Measurements from ENCODE around the gene UGT1A8. TPM values are rescaled to one million over a fixed set of nuclear protein-coding genes. Genes with fewer than 3 reads are reported as not detected.

The UGT1A8 gene
- total RNA-seq, 1 donor from 2014 or later = 0.17 TPM

GRCh38 chr2:233815861-233816260 lies 198.4 kb downstream of the UGT1A8 start:
- H3K4me3 Mint-ChIP-seq = no peak overlapping the region
- H3K9me3 Mint-ChIP-seq = no peaks in the 10 kb centered on the region
- peaks cover 11% of the 10 kb centered on the region for H3K4me1 Mint-ChIP-seq (ENCODE audit: unreplicated experiment)
- peaks cover 6% of the 10 kb centered on the region for H3K27me3 Mint-ChIP-seq
- TF ChIP-seq, protein P1, sequence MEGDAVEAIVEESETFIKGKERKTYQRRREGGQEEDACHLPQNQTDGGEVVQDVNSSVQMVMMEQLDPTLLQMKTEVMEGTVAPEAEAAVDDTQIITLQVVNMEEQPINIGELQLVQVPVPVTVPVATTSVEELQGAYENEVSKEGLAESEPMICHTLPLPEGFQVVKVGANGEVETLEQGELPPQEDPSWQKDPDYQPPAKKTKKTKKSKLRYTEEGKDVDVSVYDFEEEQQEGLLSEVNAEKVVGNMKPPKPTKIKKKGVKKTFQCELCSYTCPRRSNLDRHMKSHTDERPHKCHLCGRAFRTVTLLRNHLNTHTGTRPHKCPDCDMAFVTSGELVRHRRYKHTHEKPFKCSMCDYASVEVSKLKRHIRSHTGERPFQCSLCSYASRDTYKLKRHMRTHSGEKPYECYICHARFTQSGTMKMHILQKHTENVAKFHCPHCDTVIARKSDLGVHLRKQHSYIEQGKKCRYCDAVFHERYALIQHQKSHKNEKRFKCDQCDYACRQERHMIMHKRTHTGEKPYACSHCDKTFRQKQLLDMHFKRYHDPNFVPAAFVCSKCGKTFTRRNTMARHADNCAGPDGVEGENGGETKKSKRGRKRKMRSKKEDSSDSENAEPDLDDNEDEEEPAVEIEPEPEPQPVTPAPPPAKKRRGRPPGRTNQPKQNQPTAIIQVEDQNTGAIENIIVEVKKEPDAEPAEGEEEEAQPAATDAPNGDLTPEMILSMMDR (conservative IDR thresholded peaks at IDR 0.05) = no peak
- no peaks in the 10 kb centered on the region for H3K36me3 Mint-ChIP-seq
- no peak overlapping the region for H3K27ac Mint-ChIP-seq
- no peak for DNase-seq (ENCODE audit: extremely low spot score, unreplicated experiment)

DNA sequence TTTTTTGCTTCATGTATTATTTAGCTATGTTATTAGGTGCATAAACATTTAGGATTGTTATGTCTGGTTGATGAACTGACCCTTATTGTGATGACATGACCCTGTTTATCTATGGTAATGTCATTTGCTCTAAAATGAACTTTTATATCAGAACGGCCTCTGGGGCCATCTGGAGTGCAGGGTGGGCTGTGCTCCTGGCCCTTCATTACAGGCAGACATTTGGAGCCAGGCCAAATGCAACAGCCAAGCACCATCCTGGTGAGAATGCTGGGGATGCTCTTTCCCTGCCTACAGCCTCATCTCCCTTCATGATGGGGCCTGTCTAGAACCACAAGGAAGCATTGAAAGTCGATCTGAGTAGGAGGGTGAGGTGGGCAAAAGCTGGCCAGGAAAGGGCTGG lies 198.9 kb downstream of the UGT1A8 start:
- no peak overlapping the region for H3K4me3 Mint-ChIP-seq
- TF ChIP-seq, protein P1 (conservative IDR thresholded peaks at IDR 0.05) = no peak
- peaks cover 7% of the 10 kb centered on the region for H3K27me3 Mint-ChIP-seq
- H3K36me3 Mint-ChIP-seq = no peaks in the 10 kb centered on the region
- no peak for DNase-seq (ENCODE audit: extremely low spot score, unreplicated experiment)
- H3K9me3 Mint-ChIP-seq = no peaks in the 10 kb centered on the region
- peaks cover 11% of the 10 kb centered on the region for H3K4me1 Mint-ChIP-seq (ENCODE audit: unreplicated experiment)
- H3K27ac Mint-ChIP-seq = no peak overlapping the region

DNA sequence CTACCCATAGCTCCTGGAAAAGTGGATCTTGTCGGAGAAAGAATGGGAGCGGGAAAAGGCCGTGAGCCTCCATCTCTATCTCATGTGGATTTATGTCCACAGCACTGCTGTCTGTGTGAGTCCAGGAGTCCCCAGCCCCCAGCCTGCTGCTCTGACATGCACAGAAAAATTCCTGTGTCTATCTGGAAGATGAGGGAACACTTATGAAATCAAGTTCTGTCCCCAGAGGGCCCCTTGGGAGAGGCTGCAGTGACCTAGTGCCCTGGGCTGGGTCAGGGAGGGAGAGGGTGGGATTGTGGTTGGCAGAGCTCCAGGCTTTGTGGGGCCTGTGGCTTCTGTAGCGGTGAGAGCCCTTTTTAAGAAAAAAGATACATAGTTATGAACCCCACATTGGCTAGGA lies 199.3 kb downstream of the UGT1A8 start:
- Mint-ChIP-seq H3K36me3 (no peaks in the 10 kb centered on the region), H3K4me3 (no peak overlapping the region), H3K27ac (no peak overlapping the region), H3K4me1 (ENCODE audit: unreplicated experiment) (peaks cover 11% of the 10 kb centered on the region), H3K9me3 (no peaks in the 10 kb centered on the region), H3K27me3 (peaks cover 9% of the 10 kb centered on the region)
- TF ChIP-seq, protein P1 (conservative IDR thresholded peaks at IDR 0.05) = no peak
- DNase-seq (ENCODE audit: extremely low spot score, unreplicated experiment) = no peak

DNA sequence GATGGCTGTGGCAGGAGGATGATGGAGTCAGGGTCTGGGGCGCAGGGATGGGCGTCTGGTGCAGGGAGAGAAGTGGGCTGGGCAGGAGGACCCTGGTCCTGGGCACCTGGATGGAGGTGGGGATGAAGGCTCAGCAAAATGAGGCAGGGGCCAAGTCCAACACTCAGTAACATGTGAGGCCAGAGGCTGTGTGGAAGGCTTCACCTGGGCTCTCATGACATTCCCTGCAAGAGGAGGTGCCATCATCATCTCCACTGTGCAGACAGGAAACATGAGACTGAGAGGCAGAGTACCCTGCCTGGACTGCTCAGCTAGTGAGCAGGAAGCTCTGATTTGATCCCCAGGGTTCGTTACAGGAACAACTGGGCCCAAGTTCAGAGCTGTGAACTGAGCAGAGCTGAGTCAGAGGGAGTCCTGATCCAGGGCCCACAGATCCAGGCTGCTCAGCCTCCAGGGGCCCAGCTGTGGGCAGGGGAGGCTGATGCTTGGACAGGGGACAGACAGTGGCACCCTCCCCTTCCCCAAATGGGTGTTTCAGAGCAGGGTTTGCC lies 200.0 kb downstream of the UGT1A8 start:
- Mint-ChIP-seq H3K27me3 (peaks cover 9% of the 10 kb centered on the region), H3K4me1 (ENCODE audit: unreplicated experiment) (peaks cover 11% of the 10 kb centered on the region), H3K9me3 (no peaks in the 10 kb centered on the region), H3K36me3 (no peaks in the 10 kb centered on the region), H3K27ac (no peak overlapping the region), H3K4me3 (no peak overlapping the region)
- DNase-seq (ENCODE audit: extremely low spot score, unreplicated experiment) = peak; percentile 45
- TF ChIP-seq, protein P1 (conservative IDR thresholded peaks at IDR 0.05) = no peak

DNA sequence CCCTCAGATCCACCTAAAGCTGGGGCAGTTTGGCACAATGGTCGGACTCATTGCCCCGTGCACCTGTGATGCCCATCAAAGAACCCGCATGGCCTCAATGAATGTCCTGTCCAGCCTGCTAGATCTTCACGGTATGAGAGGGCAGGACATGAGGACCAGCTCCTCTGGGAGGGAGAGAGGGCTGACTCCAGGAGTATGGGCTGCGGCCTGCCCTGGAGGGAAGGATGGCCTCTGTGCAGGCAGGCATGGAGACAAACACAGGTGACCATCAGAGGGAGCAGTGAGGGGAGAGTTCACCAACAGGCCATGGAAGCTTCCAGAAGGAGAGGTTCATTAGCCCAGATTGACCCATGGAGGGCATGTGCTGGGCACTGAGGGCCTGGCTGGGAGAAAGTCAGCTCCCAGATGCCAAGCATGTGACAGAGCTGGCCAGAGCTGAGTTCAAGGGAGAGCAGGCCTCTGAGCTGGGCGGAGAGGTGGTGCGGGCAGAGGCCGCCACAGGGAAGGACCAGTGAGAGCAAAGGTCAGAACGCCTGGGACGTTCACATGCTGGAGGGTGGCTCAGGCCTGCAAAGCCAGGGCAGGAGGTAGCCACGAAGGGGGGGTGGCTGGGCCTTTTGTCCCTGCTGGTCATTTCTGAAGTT lies 200.7 kb downstream of the UGT1A8 start:
- peak; percentile 47 for DNase-seq (ENCODE audit: extremely low spot score, unreplicated experiment)
- Mint-ChIP-seq H3K4me1 (ENCODE audit: unreplicated experiment) (peaks cover 11% of the 10 kb centered on the region), H3K27ac (no peak overlapping the region), H3K27me3 (peaks cover 6% of the 10 kb centered on the region), H3K9me3 (no peaks in the 10 kb centered on the region), H3K4me3 (no peak overlapping the region), H3K36me3 (no peaks in the 10 kb centered on the region)
- TF ChIP-seq, protein P1 (conservative IDR thresholded peaks at IDR 0.05) = no peak

All from type B pancreatic cell (in vitro differentiated cells).